ENCODE results near the gene SLITRK5. TPM values are rescaled to one million over a fixed set of nuclear protein-coding genes. Genes with fewer than 3 reads are reported as not detected.

Gene SLITRK5, protein sequence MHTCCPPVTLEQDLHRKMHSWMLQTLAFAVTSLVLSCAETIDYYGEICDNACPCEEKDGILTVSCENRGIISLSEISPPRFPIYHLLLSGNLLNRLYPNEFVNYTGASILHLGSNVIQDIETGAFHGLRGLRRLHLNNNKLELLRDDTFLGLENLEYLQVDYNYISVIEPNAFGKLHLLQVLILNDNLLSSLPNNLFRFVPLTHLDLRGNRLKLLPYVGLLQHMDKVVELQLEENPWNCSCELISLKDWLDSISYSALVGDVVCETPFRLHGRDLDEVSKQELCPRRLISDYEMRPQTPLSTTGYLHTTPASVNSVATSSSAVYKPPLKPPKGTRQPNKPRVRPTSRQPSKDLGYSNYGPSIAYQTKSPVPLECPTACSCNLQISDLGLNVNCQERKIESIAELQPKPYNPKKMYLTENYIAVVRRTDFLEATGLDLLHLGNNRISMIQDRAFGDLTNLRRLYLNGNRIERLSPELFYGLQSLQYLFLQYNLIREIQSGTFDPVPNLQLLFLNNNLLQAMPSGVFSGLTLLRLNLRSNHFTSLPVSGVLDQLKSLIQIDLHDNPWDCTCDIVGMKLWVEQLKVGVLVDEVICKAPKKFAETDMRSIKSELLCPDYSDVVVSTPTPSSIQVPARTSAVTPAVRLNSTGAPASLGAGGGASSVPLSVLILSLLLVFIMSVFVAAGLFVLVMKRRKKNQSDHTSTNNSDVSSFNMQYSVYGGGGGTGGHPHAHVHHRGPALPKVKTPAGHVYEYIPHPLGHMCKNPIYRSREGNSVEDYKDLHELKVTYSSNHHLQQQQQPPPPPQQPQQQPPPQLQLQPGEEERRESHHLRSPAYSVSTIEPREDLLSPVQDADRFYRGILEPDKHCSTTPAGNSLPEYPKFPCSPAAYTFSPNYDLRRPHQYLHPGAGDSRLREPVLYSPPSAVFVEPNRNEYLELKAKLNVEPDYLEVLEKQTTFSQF
- polyA plus RNA-seq (2011; rRNA removed) (not detected in 2 replicates), polyA minus RNA-seq (2011; rRNA and poly(A)+ RNA removed) (not detected in 2 replicates)

DNA sequence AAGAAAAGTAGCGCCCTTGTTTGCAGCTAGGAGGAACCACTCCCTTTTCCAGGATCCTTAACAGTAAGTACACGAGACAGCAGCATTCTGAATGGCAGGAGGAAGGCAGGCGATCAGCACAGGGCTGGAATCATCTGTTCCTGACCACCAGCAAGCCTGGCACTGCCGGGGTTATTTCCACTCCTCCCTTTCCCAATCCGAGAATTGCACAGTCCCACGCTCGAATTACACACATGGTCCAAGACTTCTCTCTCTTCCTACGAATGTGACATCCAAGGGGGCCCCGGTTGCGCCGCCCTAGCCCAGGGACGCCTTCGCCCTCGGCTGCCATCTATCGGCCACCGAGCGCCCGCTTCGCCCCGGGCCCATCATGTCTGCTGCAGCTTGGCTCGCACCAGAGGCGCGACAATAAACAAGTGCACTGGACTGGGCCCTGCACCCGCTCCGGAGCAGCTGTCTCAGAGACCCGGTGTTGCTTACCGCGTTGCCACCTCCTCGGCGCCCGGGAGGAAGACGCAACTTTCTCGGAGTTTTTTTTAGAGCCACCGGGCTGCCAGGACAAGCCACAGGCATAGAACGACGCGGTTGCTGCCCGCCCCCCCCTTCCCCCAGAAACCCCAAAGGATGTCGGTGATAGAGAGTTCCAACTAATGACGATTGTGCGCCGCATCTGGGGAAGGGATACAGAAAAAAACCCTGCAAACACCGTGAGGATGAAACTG lies at the start of gene SLITRK5:
TSS of gene SLITRK5 (plus strand) at position 341 of the 722 bp plus-strand sequence. CDS start 4,018 bp downstream, outside the sequence.
- ChIA-PET CTCF (interaction anchor here (1.4 kb wide), 2 partner anchors 10 to 21 kb away, joined by 4 to 6 read pairs; no protein-coding TSS in a partner anchor), POLR2A (no interaction called here)
- Histone ChIP-seq H3K4me3 (ENCODE audit: low read depth, low read length) (peak within 1 kb of the TSS; percentile 25), H3K36me3 (ENCODE audit: control insufficient read depth, insufficient read depth, low read length) (no peaks in the 10 kb centered on the region), H3K27me3 (ENCODE audit: control insufficient read depth, insufficient read depth, low read length) (peaks cover 9% of the 10 kb centered on the region)
- DNase-seq (ENCODE audit: low read depth) = no peak
- TF ChIP-seq, protein P1, sequence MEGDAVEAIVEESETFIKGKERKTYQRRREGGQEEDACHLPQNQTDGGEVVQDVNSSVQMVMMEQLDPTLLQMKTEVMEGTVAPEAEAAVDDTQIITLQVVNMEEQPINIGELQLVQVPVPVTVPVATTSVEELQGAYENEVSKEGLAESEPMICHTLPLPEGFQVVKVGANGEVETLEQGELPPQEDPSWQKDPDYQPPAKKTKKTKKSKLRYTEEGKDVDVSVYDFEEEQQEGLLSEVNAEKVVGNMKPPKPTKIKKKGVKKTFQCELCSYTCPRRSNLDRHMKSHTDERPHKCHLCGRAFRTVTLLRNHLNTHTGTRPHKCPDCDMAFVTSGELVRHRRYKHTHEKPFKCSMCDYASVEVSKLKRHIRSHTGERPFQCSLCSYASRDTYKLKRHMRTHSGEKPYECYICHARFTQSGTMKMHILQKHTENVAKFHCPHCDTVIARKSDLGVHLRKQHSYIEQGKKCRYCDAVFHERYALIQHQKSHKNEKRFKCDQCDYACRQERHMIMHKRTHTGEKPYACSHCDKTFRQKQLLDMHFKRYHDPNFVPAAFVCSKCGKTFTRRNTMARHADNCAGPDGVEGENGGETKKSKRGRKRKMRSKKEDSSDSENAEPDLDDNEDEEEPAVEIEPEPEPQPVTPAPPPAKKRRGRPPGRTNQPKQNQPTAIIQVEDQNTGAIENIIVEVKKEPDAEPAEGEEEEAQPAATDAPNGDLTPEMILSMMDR (IDR thresholded peaks at IDR 0.05; ENCODE audit: insufficient read depth, low read depth, low read length) = peak; percentile 86

DNA sequence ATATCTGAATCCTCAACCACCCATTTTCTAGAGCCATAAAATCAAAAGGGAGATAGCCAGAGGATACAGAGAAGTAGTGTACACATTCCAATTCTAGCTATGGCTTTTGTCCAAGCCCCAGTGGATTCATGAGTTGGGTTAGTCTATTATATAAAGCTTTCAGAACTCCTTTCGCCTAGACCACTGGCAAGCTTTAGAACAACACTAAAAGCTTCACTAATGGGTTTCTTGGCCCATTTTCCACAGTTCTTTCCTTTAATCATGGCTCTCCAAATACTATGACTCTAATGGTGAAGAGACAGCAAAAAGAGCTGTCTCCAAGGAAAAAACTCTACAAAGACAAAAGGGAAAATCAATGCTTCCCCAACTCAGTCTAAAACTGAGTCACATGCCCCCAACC lies 48.2 kb upstream of the SLITRK5 start:
- TF ChIP-seq, protein P1 (IDR thresholded peaks at IDR 0.05; ENCODE audit: insufficient read depth, low read depth, low read length) = no peak
- ChIA-PET CTCF (no interaction called here), POLR2A (no interaction called here)

DNA sequence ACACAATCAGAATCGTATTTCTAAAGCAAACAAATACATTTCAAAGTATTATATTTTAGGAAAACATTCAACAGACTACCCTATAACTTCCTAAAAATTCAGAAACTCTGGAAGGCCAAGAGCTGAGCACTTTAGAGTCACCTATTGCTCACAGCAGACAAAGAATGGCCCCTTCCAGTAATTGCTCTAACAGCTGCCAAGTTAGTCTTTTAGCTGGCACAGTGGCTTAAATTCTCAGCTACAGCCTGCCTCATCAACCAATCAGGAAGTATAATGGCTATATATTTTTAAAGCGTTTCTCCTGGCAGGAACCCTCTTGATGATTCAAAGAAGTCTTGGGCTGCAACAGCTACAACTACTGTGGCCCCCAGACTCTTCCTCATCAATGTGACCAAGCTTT lies 14.9 kb upstream of the SLITRK5 start:
- Histone ChIP-seq H3K4me3 (ENCODE audit: low read depth, low read length) (no peak overlapping the region), H3K36me3 (ENCODE audit: control insufficient read depth, insufficient read depth, low read length) (no peaks in the 10 kb centered on the region), H3K27me3 (ENCODE audit: control insufficient read depth, insufficient read depth, low read length) (no peaks in the 10 kb centered on the region)
- ChIA-PET CTCF (no interaction called here), POLR2A (no interaction called here)
- TF ChIP-seq, protein P1 (IDR thresholded peaks at IDR 0.05; ENCODE audit: insufficient read depth, low read depth, low read length) = no peak
- DNase-seq (ENCODE audit: low read depth) = no peak

More for the DNA sequence above, 48.2 kb upstream of the SLITRK5 start:
- DNase-seq (ENCODE audit: low read depth) = no peak
- no peak overlapping the region for H3K4me3 ChIP-seq (ENCODE audit: low read depth, low read length)
- no peaks in the 10 kb centered on the region for H3K36me3 ChIP-seq (ENCODE audit: control insufficient read depth, insufficient read depth, low read length)
- no peaks in the 10 kb centered on the region for H3K27me3 ChIP-seq (ENCODE audit: control insufficient read depth, insufficient read depth, low read length)

DNA sequence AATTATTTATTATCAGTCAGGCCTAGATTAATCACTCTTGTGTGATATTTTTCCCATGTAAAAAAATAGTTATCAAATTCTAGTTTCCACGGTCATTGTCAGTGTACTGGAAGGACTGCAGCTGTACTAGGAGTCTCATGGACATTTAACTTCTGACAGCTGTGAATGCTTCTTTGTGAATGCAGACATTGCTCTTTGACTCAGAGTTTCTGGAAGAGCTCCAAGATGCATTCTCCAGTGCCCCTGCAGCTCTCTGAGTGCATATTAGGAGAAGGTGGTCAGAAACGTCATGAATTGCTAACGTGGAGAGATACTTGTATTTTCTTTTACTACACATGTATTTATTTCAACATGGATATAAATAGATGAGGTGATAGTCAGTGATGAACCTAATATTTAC lies 9.7 kb upstream of the SLITRK5 start:
- Histone ChIP-seq H3K36me3 (ENCODE audit: control insufficient read depth, insufficient read depth, low read length) (no peaks in the 10 kb centered on the region), H3K4me3 (ENCODE audit: low read depth, low read length) (no peak overlapping the region), H3K27me3 (ENCODE audit: control insufficient read depth, insufficient read depth, low read length) (no peaks in the 10 kb centered on the region)
- ChIA-PET CTCF (interaction anchor here (1.0 kb wide), 1 partner anchor 9 kb away, joined by 4 read pairs; the partner anchor contains the start of gene SLITRK5), POLR2A (no interaction called here)
- TF ChIP-seq, protein P1 (IDR thresholded peaks at IDR 0.05; ENCODE audit: insufficient read depth, low read depth, low read length) = no peak
- no peak for DNase-seq (ENCODE audit: low read depth)
